Heart left ventricle (tissue), 16 donors: Measurements from ENCODE around the gene SORCS1. TPM values are rescaled to one million over a fixed set of nuclear protein-coding genes. Genes with fewer than 3 reads are reported as not detected.
A peak's percentile ranks its signal among the peaks of the same experiment; 100 is the strongest.

Experiments
- ATAC-seq, 4 donors: fragments of 200-7000 bp; cut with Tn5 transposase; one replicate each; pipeline ENCODE4 v1.9.1; 2020 to 2022; ENCODE audit warnings: moderate library complexity in 4 of 4, mild to moderate bottlenecking in 3 of 4, moderate number of reproducible peaks in 1 of 4
- DNase-seq, 5 donors: peaks; one replicate each; pipeline ENCODE4 v3.0.0-alpha.2; 2020
- H3K27ac ChIP-seq, 12 donors: fragments of 200-600 bp; sonication (generic) in 4 of 12; one replicate each; pipeline versions ENCODE4 v1.5.0 to v1.8.0; 2016 to 2022; ENCODE audit warnings: mild to moderate bottlenecking in 2 of 12
- H3K27me3 ChIP-seq, 9 donors: fragments of 200-600 bp; sonication (generic) in 2 of 9; one replicate each; pipeline versions ENCODE4 v1.5.1 to v1.8.0; 2016 to 2022; ENCODE audit warnings: mild to moderate bottlenecking in 3 of 9
- H3K36me3 ChIP-seq, 9 donors: fragments of 200-600 bp; sonication (generic) in 2 of 9; one replicate each; pipeline versions ENCODE4 v1.5.0 to v1.8.0; 2018 to 2022; ENCODE audit warnings: mild to moderate bottlenecking in 2 of 9
- H3K4me1 ChIP-seq, 12 donors: fragments of 200-600 bp; sonication (generic) in 4 of 12; one replicate each; pipeline versions ENCODE4 v1.5.0 to v1.8.0; 2016 to 2022; ENCODE audit warnings: mild to moderate bottlenecking in 3 of 12
- H3K4me3 ChIP-seq, 12 donors: fragments of 200-600 bp; sonication (generic) in 4 of 12; one replicate each; pipeline versions ENCODE4 v1.5.0 to v1.8.0; 2017 to 2022; ENCODE audit warnings: mild to moderate bottlenecking in 9 of 12, moderate library complexity in 4 of 12
- H3K9me3 ChIP-seq, 12 donors: fragments of 200-600 bp; sonication (generic) in 4 of 12; one replicate each; pipeline versions ENCODE4 v1.5.0 to v1.8.0; 2016 to 2022; ENCODE audit warnings: mild to moderate bottlenecking in 1 of 12
- POLR2A ChIP-seq, 2 donors: fragments of 450-650 bp; IDR thresholded peaks; one replicate each; pipeline ENCODE4 v1.6.1; 2017; ENCODE audit warnings: antibody characterized with exemption in 2 of 2, mild to moderate bottlenecking in 2 of 2, moderate library complexity in 2 of 2
- WGBS, 4 donors: extraction: QIAGEN DNeasy Blood & Tissue Kit in 2 of 4; methylation state at CpG; one replicate each; pipeline versions ENCODE4 v1.1.5 to v1.1.7; 2013 to 2018; 5-methylcytosine and 5-hydroxymethylcytosine counted together
- intact Hi-C, 10 donors: fragments of 100-400 bp; cut with DNase I; formaldehyde crosslinking; loops; one replicate each; pipeline versions ENCODE4 v1.11.1 to v1.14.2; 2022
- polyA plus RNA-seq, 2 donors: library from polyadenylated mRNA; stranded (reverse); fragments of 200-250 nt; gene quantifications; one replicate each; pipeline ENCODE4 v1.2.3, GENCODE V29; 2013
- total RNA-seq, 9 donors: library from RNA; depleted of rRNA in 2 of 9; stranded (reverse); fragments of >200 nt in 2 of 9; fragmentation: NEBNext Ultra II Directional in 3 of 9; extraction: Animal tissue kit (Norgen Biotek cat#: 25700) in 3 of 9; gene quantifications; one replicate each; pipeline versions ENCODE4 v1.1.0 to v1.2.4, GENCODE V29; 2016 to 2023
- TF ChIP-seq, protein P1 (sequence below), 12 donors: fragments of 200-600 bp; sonication (generic) in 4 of 12; IDR thresholded peaks; one replicate each; pipeline versions ENCODE4 v1.5.0 to v1.8.0; 2018 to 2022; ENCODE audit warnings: antibody characterized with exemption in 12 of 12, mild to moderate bottlenecking in 5 of 12
- donor health status: ischemic (EF 13 %, LVEDD 7.1; RV severe dilation, severe dysfunction).
- donor health status: healthy with polysubstance abuse.
- donor health status: DM: no; HTN: yes; CAD: no.
- donor health status: DM: no; HTN: no; CAD: no.
- donor health status: ischemic (EF 25% LVEDD 6.9; RV normal size, moderate dysfunction).
- donor health status: ischemic (EF 25% LVEDD 5.7; RV mildly dilated, moderate dysfunction).
- donor health status: healthy.
- donor health status: DM: yes; HTN: yes; CAD: no.
- donor health status: ischemic (EF 35%, LVEDD 5.7; RV mildly dilated, moderate dysfunction).
- donor health status: nonischemic (EF 11% LVEDD 7.7; RV severe dilation, severe dysfunction).
- donor health status: DM: yes; HTN: yes; CAD: no.
- donor health status: PGD.
- donor health status: ischemic (EF 29% LVEDD 5.4; RV normal size, mild dysfunction).
- donor health status: nonischemic (EF 23%, LVEDD 6.1; RV moderate dilation, normal function).

Gene SORCS1
- total and polyA plus RNA-seq, 11 donors, result 0.23 to 5.7 (median 1.1) TPM

DNA sequence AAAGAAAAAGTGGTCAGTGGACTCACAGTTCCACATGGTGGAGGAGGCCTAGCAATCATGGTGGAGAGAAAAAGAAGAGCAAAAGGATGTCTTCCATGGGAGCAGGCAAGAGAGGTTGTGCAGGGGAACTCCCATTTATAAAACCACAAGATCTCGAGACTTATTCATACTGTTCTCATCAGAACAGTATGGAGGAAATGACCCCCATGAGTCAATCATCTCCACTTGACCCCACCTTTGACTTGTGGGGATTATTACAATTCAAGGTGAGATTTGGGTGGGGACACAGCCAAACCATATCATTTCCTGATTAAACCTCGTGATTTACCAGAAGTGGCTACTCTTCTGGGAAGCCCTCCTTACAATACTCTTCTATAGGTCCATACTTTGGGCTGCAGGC is 160.1 kb downstream of the SORCS1 start:
- H3K9me3 ChIP-seq, result peaks cover 0 to 8% (median 0%) of the 10 kb centered on the region in 12 donors
- TF ChIP-seq, protein P1, sequence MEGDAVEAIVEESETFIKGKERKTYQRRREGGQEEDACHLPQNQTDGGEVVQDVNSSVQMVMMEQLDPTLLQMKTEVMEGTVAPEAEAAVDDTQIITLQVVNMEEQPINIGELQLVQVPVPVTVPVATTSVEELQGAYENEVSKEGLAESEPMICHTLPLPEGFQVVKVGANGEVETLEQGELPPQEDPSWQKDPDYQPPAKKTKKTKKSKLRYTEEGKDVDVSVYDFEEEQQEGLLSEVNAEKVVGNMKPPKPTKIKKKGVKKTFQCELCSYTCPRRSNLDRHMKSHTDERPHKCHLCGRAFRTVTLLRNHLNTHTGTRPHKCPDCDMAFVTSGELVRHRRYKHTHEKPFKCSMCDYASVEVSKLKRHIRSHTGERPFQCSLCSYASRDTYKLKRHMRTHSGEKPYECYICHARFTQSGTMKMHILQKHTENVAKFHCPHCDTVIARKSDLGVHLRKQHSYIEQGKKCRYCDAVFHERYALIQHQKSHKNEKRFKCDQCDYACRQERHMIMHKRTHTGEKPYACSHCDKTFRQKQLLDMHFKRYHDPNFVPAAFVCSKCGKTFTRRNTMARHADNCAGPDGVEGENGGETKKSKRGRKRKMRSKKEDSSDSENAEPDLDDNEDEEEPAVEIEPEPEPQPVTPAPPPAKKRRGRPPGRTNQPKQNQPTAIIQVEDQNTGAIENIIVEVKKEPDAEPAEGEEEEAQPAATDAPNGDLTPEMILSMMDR (IDR thresholded peaks at IDR 0.05), result no peak
- TF ChIP-seq POLR2A (IDR thresholded peaks at IDR 0.05), result no peak
- no peaks in the 10 kb centered on the region for H3K36me3 ChIP-seq
- H3K27me3 ChIP-seq, result no peaks in the 10 kb centered on the region
- ATAC-seq (no peak), DNase-seq (no peak)
- intact Hi-C loops, result no loop called here
- H3K27ac ChIP-seq, result no peak overlapping the region
- 59 to 82% (median 67%) methylated on average over 2 of the region's 2 CpGs for WGBS, 4 donors
- peaks cover 0 to 2% (median 0%) of the 10 kb centered on the region in 12 donors for H3K4me1 ChIP-seq
- no peak overlapping the region for H3K4me3 ChIP-seq

DNA sequence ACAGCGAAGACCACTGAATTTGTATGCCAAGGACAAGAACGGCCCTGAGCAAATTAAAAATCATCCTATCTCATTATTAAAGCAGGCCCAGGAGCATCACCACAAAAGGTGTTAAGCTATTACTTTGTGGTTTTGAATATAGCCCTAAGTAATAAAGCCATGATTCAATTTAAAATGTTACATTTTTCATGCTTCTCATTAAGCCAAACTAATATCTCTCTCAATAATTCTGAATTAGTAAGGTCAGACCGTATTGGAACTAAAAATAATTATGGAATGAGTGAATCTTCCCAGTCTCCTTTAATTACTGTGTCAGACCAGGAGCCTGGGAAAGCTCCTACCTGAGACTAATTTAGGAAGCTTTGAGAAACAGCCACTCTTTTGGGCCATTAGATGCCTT is 162.4 kb downstream of the SORCS1 start:
- no peak overlapping the region for H3K27ac ChIP-seq
- DNase-seq, result no peak
- no peak for TF ChIP-seq POLR2A (IDR thresholded peaks at IDR 0.05)
- TF ChIP-seq, protein P1 (IDR thresholded peaks at IDR 0.05), result no peak
- intact Hi-C loops, result no loop called here
- 78 to 88% (median 84%) methylated on average over 3 of the region's 3 CpGs for WGBS, 4 donors
- H3K27me3 ChIP-seq, result no peaks in the 10 kb centered on the region
- H3K36me3 ChIP-seq, result no peaks in the 10 kb centered on the region
- H3K4me3 ChIP-seq, result no peak overlapping the region
- no peak for ATAC-seq
- peaks cover 0 to 1% (median 0%) of the 10 kb centered on the region in 12 donors for H3K9me3 ChIP-seq
- H3K4me1 ChIP-seq, result peaks cover 0 to 22% (median 0%) of the 10 kb centered on the region in 12 donors

DNA sequence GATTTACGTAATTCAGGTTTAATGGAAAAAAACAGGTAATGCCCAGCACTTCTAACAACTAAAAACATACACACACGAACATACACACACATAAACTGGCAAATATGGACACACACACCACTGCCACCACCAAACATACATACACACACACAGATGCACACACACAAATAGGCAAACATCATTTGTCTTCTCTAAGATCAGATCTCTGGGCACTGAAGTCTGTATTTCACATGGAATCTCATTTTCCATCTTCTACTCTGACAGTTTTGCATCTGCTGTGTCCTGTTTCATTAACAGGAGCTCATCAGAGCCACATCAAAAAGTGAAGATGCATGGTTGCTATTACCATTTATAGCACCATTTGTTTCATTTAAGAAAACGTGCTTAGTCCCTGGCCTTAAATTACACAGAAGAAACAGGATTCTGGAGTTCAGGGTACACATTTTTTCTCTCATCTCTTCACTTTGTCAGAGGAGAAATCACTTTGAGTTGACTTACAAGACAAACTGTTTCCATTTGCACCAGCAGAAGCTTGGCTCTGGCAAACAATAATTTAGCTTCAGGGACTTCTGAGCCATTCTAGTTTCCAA is 165.3 kb downstream of the SORCS1 start:
- no peak for TF ChIP-seq POLR2A (IDR thresholded peaks at IDR 0.05)
- TF ChIP-seq, protein P1 (IDR thresholded peaks at IDR 0.05), result no peak
- H3K4me1 ChIP-seq, result peaks cover 0 to 23% (median 0%) of the 10 kb centered on the region in 12 donors
- intact Hi-C loops, result no loop called here
- H3K27me3 ChIP-seq, result no peaks in the 10 kb centered on the region
- 67 to 80% (median 77%) methylated on average over 3 of the region's 3 CpGs for WGBS, 4 donors
- H3K9me3 ChIP-seq, result no peaks in the 10 kb centered on the region
- no peak for DNase-seq
- no peak overlapping the region for H3K4me3 ChIP-seq
- H3K27ac ChIP-seq, result no peak overlapping the region
- no peak for ATAC-seq
- H3K36me3 ChIP-seq, result no peaks in the 10 kb centered on the region

DNA sequence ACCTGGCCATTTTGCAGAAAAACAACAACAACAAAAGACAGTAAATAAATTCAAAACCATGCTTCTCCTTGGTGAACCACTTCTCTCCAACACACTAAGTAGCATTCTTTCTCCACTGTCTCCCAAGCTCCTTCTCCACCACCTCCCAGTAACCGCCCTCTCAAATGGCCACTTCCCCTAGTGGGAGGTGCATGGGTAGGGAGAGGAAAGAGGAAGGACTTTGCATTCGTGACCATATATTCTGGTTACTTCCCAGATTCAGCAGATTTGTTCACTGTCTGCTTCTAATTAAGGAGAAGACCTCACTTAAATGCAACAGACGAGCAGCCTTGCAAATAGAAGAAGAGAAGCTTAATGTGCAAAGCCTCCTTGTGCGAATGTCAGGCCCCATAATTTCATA is 166.8 kb downstream of the SORCS1 start:
- no peaks in the 10 kb centered on the region for H3K9me3 ChIP-seq
- ATAC-seq (peak in 3 of 4 donors; percentile 41 to 77 (median 63)), DNase-seq (peak in 2 of 5 donors; percentile 20 to 28)
- TF ChIP-seq, protein P1 (IDR thresholded peaks at IDR 0.05), result no peak
- TF ChIP-seq POLR2A (IDR thresholded peaks at IDR 0.05), result no peak
- intact Hi-C loops, result no loop called here
- no peaks in the 10 kb centered on the region for H3K27me3 ChIP-seq
- H3K36me3 ChIP-seq, result no peaks in the 10 kb centered on the region
- no peak overlapping the region for H3K4me3 ChIP-seq
- H3K4me1 ChIP-seq, result peaks cover 0 to 23% (median 0%) of the 10 kb centered on the region in 12 donors
- 66 to 76% (median 71%) methylated on average over 4 of the region's 4 CpGs for WGBS, 4 donors
- H3K27ac ChIP-seq, result peak overlapping the region in 1 of 12 donors; percentile 65
